Renal pelvis (tissue), 4 donors: Measurements from ENCODE around the gene KRTAP10-8. TPM values are rescaled to one million over a fixed set of nuclear protein-coding genes. Genes with fewer than 3 reads are reported as not detected.
"Not testable (repeated sequence)": the region's sequence is repeated elsewhere in the genome, so short reads cannot be mapped to it uniquely, and the experiment has no call there.

Source experiments
- DNase-seq: peaks from one replicate; pipeline ENCODE4 v3.0.0-alpha.2; 2013
- polyA plus RNA-seq, 3 donors: library from polyadenylated mRNA; unstranded; fragments of 120-200 nt; gene quantifications; one replicate each; pipeline ENCODE4 v1.2.1, GENCODE V29; 2013; ENCODE audit not compliant: insufficient read length in 3 of 3

The KRTAP10-8 gene
- polyA plus RNA-seq, 3 donors, result not detected

DNA sequence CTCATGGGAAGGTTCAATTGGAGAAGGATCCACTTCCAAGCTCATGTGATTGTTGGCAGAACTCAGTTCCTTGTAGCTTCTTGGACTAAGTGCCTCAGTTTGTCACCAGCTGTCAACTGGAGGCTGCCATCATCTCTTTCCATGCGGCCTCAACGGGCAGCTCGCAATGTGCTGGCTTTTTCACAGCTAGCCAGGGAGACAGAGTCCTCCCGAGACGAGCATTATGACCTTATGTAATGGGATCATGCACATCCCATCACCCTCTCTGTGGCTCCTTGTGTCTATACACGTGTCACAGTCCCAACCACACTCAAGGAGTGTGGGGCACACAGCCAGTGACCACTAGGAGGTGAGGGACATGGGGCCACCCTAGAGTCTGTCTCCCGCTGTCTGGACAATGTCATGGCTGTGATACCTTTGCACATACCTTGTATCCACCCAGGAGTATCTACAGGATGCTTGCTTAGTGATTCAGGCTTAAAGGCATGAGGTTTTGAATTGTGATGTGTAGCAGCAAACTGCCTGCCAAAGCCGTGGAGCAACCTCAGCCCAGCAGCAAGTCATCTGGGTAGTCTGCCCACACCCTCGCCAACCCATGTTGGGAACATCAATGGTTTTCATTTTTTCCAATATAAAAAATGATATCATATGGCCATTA is 15.7 kb upstream of the KRTAP10-8 start:
- DNase-seq, result no peak

DNA sequence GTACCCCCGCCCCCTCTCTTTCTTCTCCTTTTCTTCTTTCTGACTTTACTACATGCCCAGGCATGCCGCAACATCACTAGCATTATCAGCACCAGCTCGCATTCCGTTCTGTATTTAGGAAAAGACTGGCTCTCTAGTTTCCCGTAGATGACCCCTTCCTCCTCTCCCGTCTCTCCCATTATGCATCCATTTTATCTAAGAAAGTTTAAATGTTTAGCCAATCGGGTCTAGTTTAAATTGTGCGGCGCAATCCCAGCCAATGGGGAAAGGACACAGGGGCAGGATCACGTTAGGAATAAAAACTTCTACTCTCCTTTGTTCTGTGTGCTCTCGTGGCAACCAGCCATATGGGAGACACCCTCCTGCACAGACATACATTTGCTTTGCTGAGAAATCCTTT is 13.8 kb upstream of the KRTAP10-8 start:
- DNase-seq, result no peak

DNA sequence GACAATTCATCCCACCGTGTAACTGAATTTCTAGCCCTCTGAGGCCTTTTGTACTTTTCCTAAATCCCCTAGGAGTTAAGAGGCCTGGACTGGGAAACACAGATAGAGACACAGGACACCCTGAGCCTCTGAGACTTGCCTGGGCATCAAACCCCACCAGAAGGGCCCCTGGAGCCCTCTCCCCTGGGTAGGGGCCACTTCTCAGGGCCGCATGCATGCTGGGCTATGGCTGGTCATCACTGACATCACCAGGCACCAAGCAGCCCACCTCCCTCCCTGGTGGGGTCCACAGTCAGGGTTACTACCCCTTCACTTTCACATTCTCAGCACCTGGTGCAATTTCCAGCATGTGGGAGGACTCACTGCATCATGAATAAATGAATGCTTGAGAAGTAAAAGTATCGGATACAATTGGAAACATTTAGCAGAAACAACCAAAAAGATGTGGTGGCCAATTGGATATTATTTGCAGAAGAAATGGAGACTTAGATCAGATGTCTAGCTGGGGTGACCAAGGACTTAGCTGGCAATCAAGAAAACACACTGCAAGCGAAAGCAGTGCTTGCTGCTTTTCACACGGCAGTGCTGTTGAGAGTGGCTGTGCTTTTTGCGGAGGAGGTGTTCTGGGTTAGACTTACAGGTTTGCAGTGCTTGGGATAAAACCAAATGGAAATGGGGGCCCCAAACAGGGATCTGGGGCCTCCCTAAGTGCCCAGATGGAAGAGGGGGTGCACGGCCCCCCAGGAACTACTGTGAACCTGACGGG is 12.4 kb upstream of the KRTAP10-8 start:
- DNase-seq, result no peak

DNA sequence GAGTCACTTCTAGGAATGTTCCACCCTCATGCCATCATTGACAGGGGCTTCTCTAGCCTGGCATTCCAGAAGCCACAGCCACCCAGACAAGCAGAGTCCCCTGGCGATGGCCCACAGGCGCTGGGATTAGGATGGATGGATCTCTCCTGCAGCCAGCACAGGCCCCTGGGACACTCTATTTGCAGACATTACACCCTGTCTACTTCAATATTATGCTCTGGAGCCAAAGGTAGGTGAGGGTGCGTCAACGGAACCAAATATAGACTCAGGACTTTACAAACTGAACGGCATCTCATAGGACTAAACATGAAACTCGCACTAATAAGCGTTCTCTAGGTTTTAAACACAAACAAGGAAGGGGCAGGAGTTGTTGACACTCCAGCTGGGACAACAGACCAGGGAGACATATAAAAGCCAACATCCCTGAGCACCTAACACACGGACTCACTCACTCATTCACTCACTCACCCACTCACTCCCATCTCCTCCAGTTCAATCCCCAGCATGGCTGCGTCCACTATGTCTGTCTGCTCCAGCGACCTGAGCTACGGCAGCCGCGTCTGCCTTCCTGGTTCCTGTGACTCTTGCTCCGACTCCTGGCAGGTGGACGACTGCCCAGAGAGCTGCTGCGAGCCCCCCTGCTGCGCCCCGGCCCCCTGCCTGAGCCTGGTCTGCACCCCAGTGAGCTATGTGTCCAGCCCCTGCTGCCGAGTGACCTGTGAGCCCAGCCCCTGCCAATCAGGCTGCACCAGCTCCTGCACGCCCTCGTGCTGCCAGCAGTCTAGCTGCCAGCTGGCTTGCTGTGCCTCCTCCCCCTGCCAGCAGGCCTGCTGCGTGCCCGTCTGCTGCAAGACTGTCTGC is 11.5 kb upstream of the KRTAP10-8 start, which contains the start of gene KRTAP10-7:
TSS of gene KRTAP10-7 (plus strand) at position 480 of the 861 bp plus-strand sequence. CDS start at position 505, 25 bp downstream.
- not testable (repeated sequence) for DNase-seq

DNA sequence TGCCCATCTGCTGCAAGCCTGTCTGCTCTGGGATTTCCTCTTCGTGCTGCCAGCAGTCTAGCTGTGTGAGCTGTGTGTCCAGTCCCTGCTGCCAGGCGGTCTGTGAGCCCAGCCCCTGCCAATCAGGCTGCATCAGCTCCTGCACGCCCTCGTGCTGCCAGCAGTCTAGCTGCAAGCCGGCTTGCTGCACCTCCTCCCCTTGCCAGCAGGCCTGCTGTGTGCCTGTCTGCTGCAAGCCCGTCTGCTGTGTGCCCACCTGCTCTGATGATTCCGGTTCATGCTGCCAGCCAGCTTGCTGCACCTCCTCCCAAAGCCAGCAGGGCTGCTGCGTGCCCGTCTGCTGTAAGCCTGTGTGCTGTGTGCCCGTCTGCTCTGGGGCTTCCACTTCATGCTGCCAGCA is 10.8 kb upstream of the KRTAP10-8 start:
- DNase-seq, result not testable (repeated sequence)

DNA sequence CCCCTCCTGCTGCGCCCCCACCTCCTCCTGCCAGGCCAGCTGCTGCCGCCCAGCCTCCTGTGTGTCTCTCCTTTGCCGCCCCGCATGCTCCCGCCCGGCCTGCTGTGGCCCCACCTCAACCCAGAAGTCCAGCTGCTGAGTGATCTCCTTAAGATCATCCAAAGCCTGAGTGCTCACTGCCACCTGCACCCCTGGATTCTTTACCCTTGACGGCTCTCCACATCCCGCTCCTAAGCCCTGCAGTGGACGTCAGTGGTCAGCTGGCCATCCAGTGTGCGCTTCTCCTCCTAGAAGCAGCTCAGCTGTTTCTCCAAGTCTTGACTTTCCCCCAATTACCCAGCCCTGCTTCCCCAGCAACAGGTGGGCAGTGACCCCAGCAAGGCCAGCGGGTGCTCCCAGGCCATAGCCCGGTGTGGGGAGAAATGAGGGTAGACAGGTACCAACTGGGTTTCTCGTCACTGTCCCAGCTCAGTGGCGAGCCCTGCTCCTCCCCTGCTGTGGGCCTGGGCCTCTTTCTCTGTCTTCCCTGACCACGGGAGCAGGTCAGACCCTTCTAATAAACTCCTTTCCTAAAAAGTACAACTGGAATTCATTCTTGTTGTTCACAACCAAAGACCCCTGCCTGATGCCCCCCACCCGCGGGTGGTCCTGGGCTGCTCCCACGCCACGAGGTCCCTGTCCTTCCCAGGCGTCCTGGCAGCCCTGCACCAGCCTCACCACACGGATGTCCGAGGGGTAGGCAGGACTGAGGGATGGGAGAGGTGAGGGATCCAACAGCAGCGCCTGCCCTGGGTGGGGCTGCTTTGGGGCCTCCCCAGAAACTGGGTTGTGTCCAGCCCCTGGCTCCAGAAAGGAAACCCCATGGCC is 10.1 kb upstream of the KRTAP10-8 start:
- DNase-seq, result no peak

DNA sequence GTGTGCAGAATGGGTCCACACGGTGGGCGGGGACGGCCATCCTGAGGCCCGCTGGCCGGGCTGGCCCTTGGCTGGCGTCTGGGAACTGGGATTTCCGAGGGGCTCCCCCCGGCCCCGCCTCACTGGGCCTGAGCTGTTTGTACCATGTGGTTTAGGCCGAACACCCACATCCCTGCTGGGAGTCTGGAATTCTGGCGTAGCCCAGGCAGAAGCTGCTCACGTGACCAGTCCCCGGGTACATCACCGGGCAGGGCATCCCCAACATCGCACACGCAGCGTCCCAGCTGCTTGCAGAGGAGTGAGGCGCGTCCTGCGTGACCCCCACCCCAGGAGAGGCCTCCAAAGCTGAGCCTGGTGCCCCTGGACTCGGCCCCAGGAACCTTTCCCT is 9.4 kb upstream of the KRTAP10-8 start:
- no peak for DNase-seq

DNA sequence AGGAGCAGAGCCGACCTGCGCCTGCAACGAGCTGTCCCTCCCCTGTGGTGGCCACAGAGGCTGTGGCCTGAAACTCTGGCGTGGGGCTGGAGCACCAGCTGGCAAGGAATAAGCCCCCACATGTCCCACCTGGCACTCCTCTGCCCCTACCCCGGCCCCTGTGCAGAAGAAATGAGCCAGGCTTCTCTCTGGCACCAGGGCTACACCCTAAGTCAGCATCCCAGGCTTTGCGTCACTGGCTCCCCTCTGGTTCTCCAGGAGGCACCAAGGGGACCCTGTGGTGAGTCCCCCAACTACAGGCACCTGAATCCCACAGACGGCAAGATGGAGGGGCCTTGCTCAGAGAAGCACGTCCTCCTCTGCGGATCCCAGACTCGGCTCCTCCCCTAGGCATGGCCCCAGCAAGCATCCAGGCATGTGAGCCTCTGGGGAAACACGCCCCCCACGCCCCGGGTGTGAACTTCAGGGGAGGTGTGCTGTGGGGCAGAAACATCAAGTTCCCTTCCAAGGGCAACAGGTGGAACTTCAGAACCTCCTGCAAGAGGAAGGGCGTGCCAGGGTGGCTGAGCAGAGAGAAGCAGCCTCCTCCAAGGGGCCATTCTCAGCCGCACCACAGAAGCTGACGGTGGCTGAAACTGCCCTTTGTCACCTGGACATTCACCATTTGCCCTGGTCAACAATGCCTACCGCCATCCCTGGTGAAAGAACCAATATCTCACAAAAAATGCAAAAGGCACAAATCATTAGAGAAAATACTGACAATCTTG is 8.6 kb upstream of the KRTAP10-8 start:
- DNase-seq, result no peak

DNA sequence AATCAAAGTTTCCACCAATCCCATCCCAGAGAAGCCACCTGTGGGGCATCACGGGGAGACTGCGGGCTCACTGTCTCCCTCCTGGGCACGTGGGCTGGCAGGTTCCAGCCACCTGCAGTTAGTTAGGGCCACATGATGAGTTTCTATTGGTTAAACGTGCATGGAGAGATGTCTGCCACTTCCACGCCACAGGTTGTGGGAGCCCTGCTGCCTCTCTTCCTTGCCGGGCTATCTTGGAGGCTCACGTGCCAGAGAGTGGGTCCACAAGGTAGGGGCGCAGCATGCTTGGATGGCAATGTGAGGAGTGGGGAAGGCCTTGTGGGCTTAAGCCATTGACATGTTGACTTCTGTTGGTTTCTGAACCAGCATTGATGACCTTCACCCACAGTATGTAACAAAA is 8.0 kb upstream of the KRTAP10-8 start:
- no peak for DNase-seq

DNA sequence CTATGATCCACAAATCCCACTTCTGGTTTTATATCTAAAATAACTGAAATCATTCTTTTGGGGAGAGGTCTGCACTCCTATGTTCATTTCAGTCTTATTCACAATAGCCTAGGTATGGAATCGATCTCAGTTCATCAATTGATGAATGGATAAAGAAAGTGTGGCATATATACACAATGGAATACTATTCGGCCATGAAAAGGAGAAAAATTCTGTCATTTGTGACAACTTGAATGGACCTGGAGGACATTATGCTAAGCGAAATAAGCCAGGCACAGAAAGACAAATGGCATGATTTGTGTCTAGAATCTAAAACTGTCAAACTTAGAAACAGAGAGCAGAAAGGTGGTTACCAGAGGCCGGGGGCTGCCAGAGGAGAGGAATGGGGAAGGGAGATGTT is 5.4 kb upstream of the KRTAP10-8 start:
- no peak for DNase-seq

DNA sequence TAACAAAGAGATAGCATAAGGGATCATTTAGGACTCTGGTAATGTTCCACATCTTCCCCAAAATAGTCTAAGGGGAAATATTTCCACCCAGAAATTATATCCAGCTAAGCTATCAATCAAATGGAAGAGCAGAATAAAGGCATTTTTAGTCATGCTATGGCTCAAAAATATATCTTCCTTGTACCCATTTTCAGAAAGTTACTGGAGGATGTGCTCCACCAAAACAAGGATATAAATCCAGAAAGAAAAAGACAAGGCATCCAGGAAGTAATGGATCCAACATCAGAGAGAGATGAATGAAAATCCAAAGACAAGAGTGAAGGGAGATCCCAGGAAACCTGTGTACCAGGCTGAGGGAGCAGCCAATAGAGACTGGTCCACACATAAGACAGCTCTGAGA is 2.7 kb upstream of the KRTAP10-8 start:
- DNase-seq, result no peak

DNA sequence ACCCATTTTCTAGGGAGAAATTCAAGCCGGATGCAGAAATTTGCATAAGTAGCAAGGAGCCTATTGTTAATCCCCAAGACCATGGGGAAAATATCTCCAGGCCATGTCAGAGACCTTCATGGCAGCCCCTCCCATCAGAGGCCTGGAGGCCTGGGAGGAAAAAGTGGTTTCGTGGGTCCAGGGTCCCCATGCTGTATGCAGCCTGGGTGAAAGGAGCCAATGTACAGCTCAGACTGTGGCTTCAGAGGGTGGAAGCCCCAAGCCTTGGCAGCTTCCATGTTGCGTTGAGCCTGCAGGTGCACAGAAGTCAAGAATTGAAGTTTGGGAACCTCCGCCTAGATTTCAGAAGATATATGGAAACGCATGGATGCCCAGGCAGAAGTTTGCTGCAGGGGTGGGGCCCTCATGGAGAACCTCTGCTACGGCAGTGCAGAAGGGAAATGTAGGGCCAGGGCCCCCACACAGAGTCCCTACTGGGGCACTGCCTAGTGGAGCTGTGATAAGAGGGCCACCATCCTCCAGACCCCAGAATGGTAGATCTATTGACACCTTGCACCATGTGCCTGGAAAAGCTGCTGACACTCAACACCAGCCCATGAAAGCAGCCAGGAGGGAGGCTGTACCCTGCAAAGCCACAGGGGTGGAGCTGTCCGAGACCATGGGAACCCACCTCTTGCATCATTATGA is 1.6 kb upstream of the KRTAP10-8 start:
- DNase-seq, result not testable (repeated sequence)

DNA sequence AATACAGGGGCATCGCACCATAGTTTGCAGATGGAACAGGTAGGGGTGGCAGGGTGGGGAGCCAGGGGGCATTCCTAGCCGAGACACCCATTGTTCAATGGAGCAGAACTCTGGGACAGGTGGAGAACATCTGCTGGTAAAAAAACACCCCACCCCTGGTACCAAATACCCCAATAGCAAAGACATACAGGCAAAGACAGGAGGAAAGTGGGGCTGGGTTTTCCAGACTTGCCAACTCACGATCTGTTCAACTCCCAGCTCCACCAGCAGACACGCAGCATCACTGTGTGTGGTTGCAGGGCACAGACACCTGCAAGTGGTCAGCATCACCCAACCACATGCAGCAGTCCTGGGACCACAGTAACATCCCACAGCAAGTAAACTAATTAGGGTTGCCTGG is 328 bp upstream of the KRTAP10-8 start:
- no peak for DNase-seq

DNA sequence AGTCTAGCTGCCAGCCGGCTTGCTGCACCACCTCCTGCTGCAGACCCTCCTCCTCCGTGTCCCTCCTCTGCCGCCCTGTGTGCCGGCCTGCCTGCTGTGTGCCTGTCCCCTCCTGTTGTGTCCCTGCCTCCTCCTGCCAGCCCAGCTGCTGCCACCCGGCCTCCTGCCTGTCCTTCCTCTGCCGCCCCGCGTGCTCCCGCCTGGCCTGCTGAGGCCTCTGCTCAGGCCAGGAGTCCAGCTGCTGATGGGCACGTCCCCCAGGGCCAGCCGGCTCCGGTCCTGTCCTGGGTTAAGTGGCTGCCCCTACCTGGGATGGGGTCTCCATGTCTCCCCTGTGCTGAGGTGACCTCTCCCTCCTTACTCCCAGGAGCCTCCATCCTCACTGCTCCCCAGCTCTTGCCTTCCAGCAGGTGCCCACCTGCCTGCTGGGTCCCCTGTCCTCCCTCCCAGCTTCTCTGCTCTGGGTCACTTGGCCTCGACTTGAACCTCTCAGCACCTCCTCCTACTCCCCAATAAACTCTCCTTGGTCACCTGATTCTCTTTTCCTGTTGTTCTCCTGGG is 870 bp downstream of the KRTAP10-8 start:
- no peak for DNase-seq

DNA sequence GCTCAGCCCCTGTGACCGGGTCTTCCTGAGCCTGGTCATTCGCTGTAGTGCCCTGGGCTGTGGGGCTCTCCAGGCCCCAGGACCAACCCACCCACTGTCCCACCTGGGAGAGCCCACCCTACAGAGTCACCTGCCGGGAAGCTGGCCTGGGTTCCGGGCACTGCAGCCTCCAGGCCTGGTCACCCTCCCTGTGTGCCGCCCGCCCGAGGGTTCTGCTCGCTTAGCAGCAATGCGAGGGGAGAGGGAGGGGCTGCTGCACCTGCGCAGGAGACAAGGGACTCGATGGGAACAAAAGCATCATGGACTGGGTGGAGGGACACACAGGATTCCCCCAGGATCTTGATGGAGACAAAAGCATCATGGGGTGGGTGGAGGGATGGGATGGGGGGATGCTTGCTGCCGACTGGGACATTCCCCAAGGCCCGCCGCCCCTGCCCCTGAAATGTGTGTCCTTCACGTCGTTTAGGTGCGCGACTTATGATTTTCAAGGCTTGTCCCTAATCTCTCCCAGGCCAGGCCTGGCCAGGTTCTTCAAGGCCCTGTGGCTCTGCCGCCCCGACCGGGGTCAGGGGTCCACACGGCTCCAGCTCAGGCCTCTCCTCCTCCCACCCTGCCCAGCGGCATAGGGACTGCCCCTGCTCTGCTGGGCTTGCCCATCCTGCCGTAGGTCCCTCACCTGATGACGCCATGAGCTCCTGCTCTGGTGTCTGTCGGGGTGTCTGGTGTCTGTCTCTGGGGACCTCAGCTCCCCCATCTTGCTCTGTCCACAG is 1.7 kb downstream of the KRTAP10-8 start:
- DNase-seq, result no peak

DNA sequence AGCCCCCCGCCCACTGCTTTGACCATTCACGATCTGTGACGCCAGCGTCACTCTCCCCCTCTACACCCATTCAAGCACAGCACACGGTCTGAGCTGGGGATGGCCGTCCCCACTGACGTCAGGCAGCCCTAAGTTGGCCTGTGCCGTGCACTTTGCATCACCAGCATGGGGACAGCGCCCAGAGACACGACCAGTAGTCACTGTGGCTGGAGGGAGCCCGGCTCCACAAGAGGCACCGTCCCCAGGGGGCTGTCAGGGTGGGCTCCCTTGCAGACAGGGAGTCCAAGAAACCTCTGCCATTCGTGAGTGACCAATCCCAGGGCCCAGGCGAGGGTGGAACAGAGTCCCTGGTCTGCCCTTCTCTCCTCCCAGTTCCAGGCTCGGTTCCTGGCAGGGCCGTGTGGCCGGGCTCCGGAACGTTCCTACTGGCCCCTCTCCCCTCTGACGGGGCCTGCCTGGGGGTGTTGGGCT is 2.3 kb downstream of the KRTAP10-8 start:
- DNase-seq, result no peak

DNA sequence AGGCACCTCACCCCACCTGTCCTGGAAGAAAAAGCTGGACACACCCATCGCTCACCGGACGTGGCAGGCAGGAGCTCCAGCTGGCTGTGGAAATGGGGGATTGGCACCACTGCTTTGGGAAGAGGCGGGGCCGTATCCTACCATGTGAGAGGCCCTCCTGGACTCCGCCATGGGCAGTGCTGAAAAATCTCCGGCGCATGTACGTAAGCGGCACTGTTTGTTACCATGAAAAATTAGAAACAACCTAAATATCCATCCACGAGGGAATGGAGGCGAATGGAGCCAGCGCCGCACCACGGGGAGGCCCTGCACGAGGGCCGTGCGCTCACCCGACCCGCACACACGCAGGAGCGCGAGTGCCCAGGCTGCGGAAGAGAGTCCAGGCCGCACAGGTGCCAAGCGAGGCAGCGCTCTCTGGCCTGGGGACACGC is 3.1 kb downstream of the KRTAP10-8 start:
- DNase-seq, result no peak

DNA sequence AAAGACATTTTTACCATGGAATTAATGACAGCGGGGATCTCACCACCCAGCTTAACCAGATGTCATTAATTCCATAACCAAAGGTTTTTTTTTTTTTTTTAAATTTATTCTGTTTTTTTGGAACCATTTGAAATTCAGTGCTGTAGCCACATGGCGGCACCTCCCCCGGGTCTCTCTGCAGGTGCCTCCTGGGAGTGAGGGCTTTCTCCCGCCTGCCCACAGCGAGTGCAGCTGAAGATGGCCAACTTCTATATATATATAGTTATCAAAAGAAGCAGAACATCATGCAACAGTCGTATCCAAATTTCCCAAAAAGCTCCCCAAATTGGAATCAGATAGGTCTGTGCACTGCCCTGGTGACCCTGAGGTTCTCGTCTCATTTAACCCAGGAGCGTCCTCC is 3.6 kb downstream of the KRTAP10-8 start:
- no peak for DNase-seq
